Endodermal cell (in vitro differentiated cells): ENCODE measurements around the gene ZNF626. TPM values are rescaled to one million over a fixed set of nuclear protein-coding genes. Genes with fewer than 3 reads are reported as not detected.
"Not testable (repeated sequence)": the region's sequence is repeated elsewhere in the genome, so short reads cannot be mapped to it uniquely, and the experiment has no call there.

ENCODE experiments used
- DNase-seq: peaks from one replicate; pipeline ENCODE4 v3.0.0-alpha.2; 2017
- H3K27ac ChIP-seq: 2 replicates; pipeline ENCODE4 v1.5.1; 2013; ENCODE audit warnings: mild to moderate bottlenecking, low read depth, low read length, moderate library complexity
- H3K27me3 ChIP-seq: 2 replicates; pipeline ENCODE4 v1.6.1; 2013; ENCODE audit warnings: mild to moderate bottlenecking, low read length, moderate library complexity; ENCODE audit not compliant: insufficient read depth, control insufficient read depth, poor library complexity, severe bottlenecking
- H3K36me3 ChIP-seq: 2 replicates; pipeline ENCODE4 v1.7.0; 2013; ENCODE audit warnings: mild to moderate bottlenecking, low read length, moderate library complexity; ENCODE audit not compliant: control insufficient read depth, insufficient read depth
- H3K4me1 ChIP-seq: one replicate; pipeline ENCODE4 v1.7.0; 2013; ENCODE audit warnings: low read length; ENCODE audit not compliant: control insufficient read depth, insufficient read depth
- H3K4me3 ChIP-seq: 2 replicates; pipeline ENCODE4 v1.5.1; 2013; ENCODE audit warnings: mild to moderate bottlenecking, low read length, moderate library complexity
- H3K9ac ChIP-seq: 2 replicates; pipeline ENCODE4 v1.6.1; 2013; ENCODE audit warnings: mild to moderate bottlenecking, low read length, moderate library complexity; ENCODE audit not compliant: poor library complexity, severe bottlenecking; ENCODE audit errors: extremely low read depth
- H3K9me3 ChIP-seq: 2 replicates; pipeline ENCODE4 v1.6.1; 2013; ENCODE audit warnings: mild to moderate bottlenecking, low read length, moderate library complexity; ENCODE audit not compliant: control insufficient read depth
- H3K27ac Mint-ChIP-seq: 2 replicates; pipeline ENCODE4 v1.8.0; 2020; ENCODE audit warnings: mixed read lengths
- H3K27me3 Mint-ChIP-seq: 2 replicates; pipeline ENCODE4 v1.8.0; 2021; ENCODE audit warnings: mild to moderate bottlenecking, mixed read lengths; ENCODE audit not compliant: insufficient read depth
- H3K36me3 Mint-ChIP-seq: 2 replicates; pipeline ENCODE4 v1.8.0; 2020; ENCODE audit warnings: low read depth, mixed read lengths
- H3K4me1 Mint-ChIP-seq: 2 replicates; pipeline ENCODE4 v1.8.0; 2020; ENCODE audit warnings: mixed read lengths
- H3K4me3 Mint-ChIP-seq: 2 replicates; pipeline ENCODE4 v1.8.0; 2020; ENCODE audit warnings: mild to moderate bottlenecking, moderate library complexity, mixed read lengths
- H3K9me3 Mint-ChIP-seq: 2 replicates; pipeline ENCODE4 v1.8.0; 2020; ENCODE audit warnings: mild to moderate bottlenecking, mixed read lengths
- WGBS, 2 experiments: methylation state at CpG; one replicate each; pipeline versions ENCODE4 v1.1.5 to v1.1.7; 2013; ENCODE audit warnings: missing lambda C conversion rate in 2 of 2, mixed read lengths in 1 of 2; ENCODE audit not compliant: insufficient coverage in 1 of 2, insufficient read length in 1 of 2; 5-methylcytosine and 5-hydroxymethylcytosine counted together
- total RNA-seq, 2 donors: library from RNA; stranded (reverse); fragmentation: NEBNext Ultra II Directional in 1 of 2; extraction: Animal tissue kit (Norgen Biotek cat#: 25700) in 1 of 2; gene quantifications; 2 replicates in 1 of 2; 3 replicates in 1 of 2; pipeline ENCODE4 v1.2.1, GENCODE V29; 2021
- TF ChIP-seq, protein P1 (sequence below): fragments of 200-600 bp; sonication (generic); conservative IDR thresholded peaks from 2 replicates; pipeline ENCODE4 v1.5.0; 2021; ENCODE audit warnings: antibody characterized with exemption, mild to moderate bottlenecking

ZNF626 gene
- total RNA-seq, 2 donors from 2014 or later, result 29.6 to 40.5 TPM

DNA sequence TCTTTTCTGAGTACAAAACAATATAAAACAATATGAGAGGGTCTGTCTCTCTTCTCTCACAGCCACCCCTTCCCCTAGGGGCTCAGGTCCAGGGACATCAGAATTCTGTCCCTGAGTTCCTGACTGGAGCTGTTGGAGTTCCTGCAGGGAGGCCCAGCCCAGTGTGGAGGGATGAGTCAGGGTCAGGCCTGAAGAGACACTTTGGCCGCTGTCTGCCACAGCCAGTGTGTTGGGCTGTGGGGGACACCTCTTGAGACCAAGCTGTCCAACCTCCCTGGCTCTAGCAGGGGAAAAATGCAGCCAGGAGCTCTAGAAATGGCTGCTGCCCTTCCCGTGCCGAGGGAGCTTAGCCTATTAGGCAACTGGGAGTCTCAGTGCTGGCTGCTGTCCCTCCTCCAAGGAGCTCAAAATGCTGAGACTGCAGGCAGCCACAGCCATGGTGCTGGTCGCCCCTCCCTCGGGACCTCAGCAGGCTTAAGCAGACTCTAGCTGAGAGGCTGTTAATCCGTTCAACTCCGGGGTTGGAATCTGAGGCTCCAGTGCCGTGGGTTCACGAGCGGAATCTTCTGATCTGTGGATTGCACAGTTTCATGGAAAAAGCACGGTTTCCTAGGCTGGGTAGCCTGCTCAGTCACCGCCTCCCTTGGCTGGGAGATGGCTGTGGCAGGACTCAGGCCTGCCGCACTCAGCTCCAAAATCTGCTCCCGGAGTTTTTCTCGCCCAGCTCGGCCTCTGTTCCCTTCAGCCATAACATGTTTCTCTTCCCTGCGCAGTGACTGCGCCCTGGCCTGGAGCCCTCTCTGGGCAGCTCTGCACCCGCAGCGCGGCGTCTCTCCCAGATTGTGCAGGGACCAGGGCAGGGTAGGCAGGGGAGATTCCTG lies 3.8 kb upstream of the ZNF626 start:
- peaks cover 12% of the 10 kb centered on the region for H3K4me1 Mint-ChIP-seq
- H3K36me3 Mint-ChIP-seq, result peaks cover 3% of the 10 kb centered on the region
- no peaks in the 10 kb centered on the region for H3K9me3 Mint-ChIP-seq
- DNase-seq, result peak; percentile 83
- peak overlapping the region; percentile 91 for H3K27ac Mint-ChIP-seq
- Histone ChIP-seq H3K27me3 (no peaks in the 10 kb centered on the region), H3K36me3 (peaks cover 3% of the 10 kb centered on the region), H3K27ac (no peak overlapping the region), H3K4me1 (peaks cover 3% of the 10 kb centered on the region), H3K9me3 (peaks cover 3% of the 10 kb centered on the region), H3K9ac (no peak overlapping the region), H3K4me3 (no peak overlapping the region)
- no peaks in the 10 kb centered on the region for H3K27me3 Mint-ChIP-seq
- TF ChIP-seq, protein P1, sequence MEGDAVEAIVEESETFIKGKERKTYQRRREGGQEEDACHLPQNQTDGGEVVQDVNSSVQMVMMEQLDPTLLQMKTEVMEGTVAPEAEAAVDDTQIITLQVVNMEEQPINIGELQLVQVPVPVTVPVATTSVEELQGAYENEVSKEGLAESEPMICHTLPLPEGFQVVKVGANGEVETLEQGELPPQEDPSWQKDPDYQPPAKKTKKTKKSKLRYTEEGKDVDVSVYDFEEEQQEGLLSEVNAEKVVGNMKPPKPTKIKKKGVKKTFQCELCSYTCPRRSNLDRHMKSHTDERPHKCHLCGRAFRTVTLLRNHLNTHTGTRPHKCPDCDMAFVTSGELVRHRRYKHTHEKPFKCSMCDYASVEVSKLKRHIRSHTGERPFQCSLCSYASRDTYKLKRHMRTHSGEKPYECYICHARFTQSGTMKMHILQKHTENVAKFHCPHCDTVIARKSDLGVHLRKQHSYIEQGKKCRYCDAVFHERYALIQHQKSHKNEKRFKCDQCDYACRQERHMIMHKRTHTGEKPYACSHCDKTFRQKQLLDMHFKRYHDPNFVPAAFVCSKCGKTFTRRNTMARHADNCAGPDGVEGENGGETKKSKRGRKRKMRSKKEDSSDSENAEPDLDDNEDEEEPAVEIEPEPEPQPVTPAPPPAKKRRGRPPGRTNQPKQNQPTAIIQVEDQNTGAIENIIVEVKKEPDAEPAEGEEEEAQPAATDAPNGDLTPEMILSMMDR, result no peak
- peak overlapping the region; percentile 26 for H3K4me3 Mint-ChIP-seq
- whole genome bisulfite sequencing, 2 experiments, result 85 to 93% methylated on average over 17 to 22 of the region's 22 CpGs

DNA sequence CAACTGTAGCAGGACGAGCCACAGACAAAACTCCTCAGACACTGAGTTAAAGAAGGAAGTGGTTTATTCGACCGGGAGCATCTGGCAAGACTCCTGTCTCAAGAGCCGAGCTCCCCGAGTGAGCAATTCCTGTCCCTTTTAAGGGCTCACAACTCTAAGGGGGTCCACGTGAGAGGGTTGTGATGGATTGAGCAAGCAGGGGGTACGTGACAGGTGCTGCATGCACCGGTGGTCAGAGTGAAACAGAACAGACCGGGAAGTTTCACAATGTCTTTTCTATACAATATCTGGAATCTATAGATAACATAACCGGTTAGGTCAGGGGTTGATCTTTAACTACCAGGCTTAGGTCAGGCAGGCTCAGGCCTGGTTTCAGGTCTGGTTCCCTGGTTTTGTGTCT lies 3.1 kb upstream of the ZNF626 start:
- not testable (repeated sequence) for H3K4me1 ChIP-seq, H3K27ac ChIP-seq

DNA sequence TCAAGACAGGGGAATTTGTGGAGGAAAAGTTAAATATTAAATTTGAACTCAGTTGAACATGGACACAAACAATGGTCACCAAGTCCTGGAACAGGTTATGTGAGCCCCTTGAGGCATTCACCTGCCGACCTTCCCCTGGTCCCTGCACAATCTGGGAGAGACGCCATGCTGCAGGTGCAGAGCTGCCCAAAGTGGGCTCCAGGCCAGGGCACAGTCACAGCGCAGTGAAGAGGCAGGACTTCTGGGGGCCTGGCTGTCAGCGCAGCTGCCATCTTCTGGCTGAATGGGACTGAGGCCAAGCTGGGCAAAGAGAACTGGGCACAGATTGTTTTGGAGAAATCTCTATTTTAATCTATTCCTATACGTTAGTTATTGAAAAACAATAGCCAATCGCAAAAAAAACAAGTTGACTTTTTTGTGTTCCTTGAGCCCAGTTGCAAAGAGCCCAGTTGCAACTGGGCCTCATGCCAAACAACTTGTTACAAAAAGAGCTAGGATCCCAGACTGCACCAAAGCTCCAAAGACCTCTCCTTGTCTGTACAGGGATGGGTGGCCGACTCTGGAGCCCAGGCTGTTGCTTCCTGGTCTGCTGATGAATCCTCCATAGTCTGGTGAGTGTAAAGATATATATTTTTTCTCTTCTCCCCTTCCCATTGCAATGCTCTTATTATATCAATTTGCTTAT lies 1.2 kb upstream of the ZNF626 start:
- TF ChIP-seq, protein P1, result no peak
- peaks cover 25% of the 10 kb centered on the region for H3K4me1 Mint-ChIP-seq
- WGBS, 2 experiments, result 92 to 96% methylated on average over 3 to 7 of the region's 7 CpGs
- no peak overlapping the region for H3K27ac Mint-ChIP-seq
- no peak overlapping the region for H3K9ac ChIP-seq
- peaks cover 26% of the 10 kb centered on the region for H3K36me3 Mint-ChIP-seq
- peaks cover 29% of the 10 kb centered on the region for H3K36me3 ChIP-seq
- no peak overlapping the region for H3K4me3 Mint-ChIP-seq
- H3K27me3 ChIP-seq, result no peaks in the 10 kb centered on the region
- H3K27ac ChIP-seq, result no peak overlapping the region
- no peaks in the 10 kb centered on the region for H3K27me3 Mint-ChIP-seq
- H3K9me3 Mint-ChIP-seq, result no peaks in the 10 kb centered on the region
- H3K4me3 ChIP-seq, result no peak overlapping the region
- peaks cover 3% of the 10 kb centered on the region for H3K4me1 ChIP-seq
- H3K9me3 ChIP-seq, result peaks cover 29% of the 10 kb centered on the region
- no peak for DNase-seq

More for the DNA sequence above, 3.1 kb upstream of the ZNF626 start:
- H3K36me3 Mint-ChIP-seq, H3K27me3 Mint-ChIP-seq, H3K9me3 ChIP-seq, H3K4me3 ChIP-seq, H3K36me3 ChIP-seq, H3K9ac ChIP-seq, H3K9me3 Mint-ChIP-seq, H3K4me3 Mint-ChIP-seq, H3K27ac Mint-ChIP-seq, H3K27me3 ChIP-seq, DNase-seq: not testable (repeated sequence)
- 88 to 91% methylated on average over 5 to 9 of the region's 10 CpGs for WGBS, 2 experiments
- H3K4me1 Mint-ChIP-seq, result peaks cover 12% of the 10 kb centered on the region
